SK-N-SH (cell line): ENCODE results near the gene TPBG. TPM values are rescaled to one million over a fixed set of nuclear protein-coding genes. Genes with fewer than 3 reads are reported as not detected.
A peak's percentile ranks its signal among the peaks of the same experiment; 100 is the strongest.

Source experiments
- CTCF ChIA-PET: fragments of 300-600, 350-600 bp; formaldehyde crosslinking; extraction: SDS; loops from one replicate; lab custom pipeline; 2021; lab: Yijun Ruan, JAX
- POLR2A ChIA-PET: fragments of 350-600 bp; sonication (Branson Sonifier 250); formaldehyde crosslinking; extraction: SDS; loops from one replicate; lab custom pipeline; 2020; ENCODE audit warnings: antibody characterized with exemption, inconsistent platforms; lab: Yijun Ruan, JAX
- DNase-seq: peaks from one replicate; pipeline ENCODE4 v3.0.0; 2012
- H2AFZ ChIP-seq: fragments of 200-600 bp; sonication (generic); 2 replicates; pipeline ENCODE4 v1.8.1; 2016; ENCODE audit warnings: antibody characterized with exemption, mild to moderate bottlenecking, low read depth
- H3F3A ChIP-seq: fragments of 200-600 bp; sonication (generic); replicated peaks from 2 replicates; pipeline ENCODE3; 2016; ENCODE audit warnings: antibody characterized with exemption, mild to moderate bottlenecking; ENCODE audit not compliant: insufficient read depth
- H3K27ac ChIP-seq, 2 experiments: fragments of 200-500 bp in 1 of 2; fragments of 200-600 bp in 1 of 2; sonication (Bioruptor generic) in 1 of 2; sonication (generic), shearing (Covaris generic) in 1 of 2; 2 replicates each; pipeline versions ENCODE4 v1.5.1 to v1.6.1; 2014 to 2016; ENCODE audit warnings: low read depth in 2 of 2, inconsistent platforms in 1 of 2, low read length in 1 of 2, mild to moderate bottlenecking in 1 of 2, mixed read lengths in 1 of 2
- H3K27me3 ChIP-seq: fragments of 200-600 bp; sonication (generic), shearing (Covaris generic); 2 replicates; pipeline ENCODE4 v1.6.1; 2016; ENCODE audit warnings: mixed run types; ENCODE audit not compliant: insufficient read depth
- H3K36me3 ChIP-seq, 2 experiments: fragments of 200-500 bp in 1 of 2; fragments of 200-600 bp in 1 of 2; sonication (Bioruptor generic) in 1 of 2; sonication (generic) in 1 of 2; replicated peaks in 1 of 2; 2 replicates each; pipeline versions ENCODE3 to v1.5.1; 2014 to 2016; ENCODE audit warnings: low read length in 1 of 2, mild to moderate bottlenecking in 1 of 2; ENCODE audit not compliant: insufficient read depth in 2 of 2, control insufficient read depth in 1 of 2
- H3K4me1 ChIP-seq, 2 experiments: fragments of 200-500 bp in 1 of 2; fragments of 200-600 bp in 1 of 2; sonication (Bioruptor generic) in 1 of 2; sonication (generic), shearing (Covaris generic) in 1 of 2; 2 replicates each; pipeline versions ENCODE4 v1.5.1 to v1.6.1; 2014 to 2016; ENCODE audit warnings: low read depth in 1 of 2, low read length in 1 of 2, mixed run types in 1 of 2; ENCODE audit not compliant: insufficient read depth in 2 of 2, control insufficient read depth in 1 of 2
- H3K4me2 ChIP-seq: fragments of 200-600 bp; sonication (generic), shearing (Covaris generic); 2 replicates; pipeline ENCODE4 v1.6.1; 2017; ENCODE audit warnings: mixed run types
- H3K4me3 ChIP-seq, 2 experiments: fragments of 200-500 bp in 1 of 2; fragments of 200-600 bp in 1 of 2; sonication (Bioruptor generic) in 1 of 2; sonication (generic), shearing (Covaris generic) in 1 of 2; 2 replicates each; pipeline versions ENCODE4 v1.5.1 to v1.8.1; 2014 to 2016; ENCODE audit warnings: low read depth in 2 of 2, inconsistent platforms in 1 of 2, low read length in 1 of 2, mild to moderate bottlenecking in 1 of 2, mixed read lengths in 1 of 2, moderate library complexity in 1 of 2
- H3K79me2 ChIP-seq: fragments of 200-600 bp; sonication (generic); 2 replicates; pipeline ENCODE4 v1.8.1; 2017; ENCODE audit warnings: mild to moderate bottlenecking; ENCODE audit not compliant: insufficient read depth
- H3K9ac ChIP-seq: fragments of 200-600 bp; sonication (generic); 2 replicates; pipeline ENCODE4 v1.6.1; 2017; ENCODE audit warnings: mixed run types
- H3K9me2 ChIP-seq: fragments of 200-600 bp; sonication (generic); 2 replicates; pipeline ENCODE4 v1.6.1; 2017; ENCODE audit warnings: mixed run types
- H3K9me3 ChIP-seq: fragments of 200-600 bp; sonication (generic); 2 replicates; pipeline ENCODE4 v1.6.1; 2017; ENCODE audit warnings: mixed run types, mild to moderate bottlenecking, moderate library complexity
- H4K20me1 ChIP-seq: fragments of 200-600 bp; sonication (generic); 2 replicates; pipeline ENCODE4 v1.6.1; 2017; ENCODE audit warnings: mild to moderate bottlenecking, mixed run types; ENCODE audit not compliant: insufficient read depth
- CHD2 ChIP-seq: fragments of 150-350 bp; IDR thresholded peaks from 2 replicates; pipeline ENCODE4 v1.6.1; 2018; ENCODE audit warnings: low read length; ENCODE audit not compliant: partially characterized antibody
- EP300 ChIP-seq, 2 experiments: IDR thresholded peaks; 2 replicates each; pipeline versions ENCODE4 v1.4.0 to v1.6.1; 2012; ENCODE audit warnings: borderline replicate concordance in 1 of 2, low read depth in 1 of 2, low read length in 1 of 2
- JUND ChIP-seq: IDR thresholded peaks from 2 replicates; pipeline ENCODE4 v1.4.0; 2012
- RCOR1 ChIP-seq: fragments of 150-350 bp; IDR thresholded peaks from 2 replicates; pipeline ENCODE4 v1.6.1; 2017; ENCODE audit warnings: antibody characterized with exemption, low read length
- RXRA ChIP-seq: IDR thresholded peaks from 2 replicates; pipeline ENCODE4 v1.4.0; 2012; ENCODE audit warnings: low read depth, mild to moderate bottlenecking, borderline replicate concordance
- TAF1 ChIP-seq: IDR thresholded peaks from 2 replicates; pipeline ENCODE4 v1.6.1; 2012; ENCODE audit warnings: low read depth, mild to moderate bottlenecking, low read length, moderate library complexity, borderline replicate concordance
- USF1 ChIP-seq: IDR thresholded peaks from 2 replicates; pipeline ENCODE4 v1.4.0; 2012; ENCODE audit warnings: low read depth, borderline replicate concordance
- WGBS: methylation state at CpG from one replicate; pipeline ENCODE4 v1.1.6; 2017; ENCODE audit warnings: low lambda C conversion rate; 5-methylcytosine and 5-hydroxymethylcytosine counted together
- polyA plus RNA-seq, 3 experiments: library from polyadenylated mRNA; depleted of rRNA; stranded (reverse); fragments of >200 nt; gene quantifications; 2 replicates each; pipeline ENCODE4 v1.2.3, GENCODE V29; 2012

TPBG gene
- polyA plus RNA-seq, 1 of the 3 experiments (the other 2 are of a cell fraction) = 128 TPM

- ChIA-PET POLR2A (no interaction called here), CTCF (no interaction called here)
- TF ChIP-seq RXRA (no peak), EP300 (IDR thresholded peaks at IDR 0.05; ENCODE audit: borderline replicate concordance in 1 of 2, low read depth in 1 of 2, low read length in 1 of 2) (no peak), CHD2 (no peak), USF1 (no peak), RCOR1 (no peak), JUND (no peak), TAF1 (no peak)
- TF ChIP-seq, all 33 proteins: peak for 0
These were observed 52.7 kb downstream of the TPBG start for GRCh38 chr6:82416346-82416745.

More at GRCh38 chr6:82416346-82416745, 52.7 kb downstream of the TPBG start:
- Histone ChIP-seq H3K9ac (no peak overlapping the region), H3K27me3 (no peaks in the 10 kb centered on the region), H3K36me3 (no peaks in the 10 kb centered on the region), H3K9me3 (no peaks in the 10 kb centered on the region), H2AFZ (peak overlapping the region; percentile 5; the same call in 1 of the 2 replicates), H3K4me2 (0 out of 2 replicates have a peak overlapping the region, but pooled peaks have one; percentile 0), H3K27ac (peak overlapping the region in 1 of 2 experiments; percentile 28; a peak in 2 of 4 replicates), H3K4me3 (no peak overlapping the region), H3K79me2 (no peaks in the 10 kb centered on the region), H4K20me1 (no peaks in the 10 kb centered on the region), H3F3A (peaks cover 6% of the 10 kb centered on the region), H3K9me2 (no peaks in the 10 kb centered on the region), H3K4me1 (0 out of 4 replicates have a peak, but pooled peaks cover 0 to 3% of the 10 kb centered on the region in 2 experiments)
- no peak for DNase-seq
- 87% methylated on average over 2 of the region's 2 CpGs for WGBS

Other genes starting within 250 kb of the TPBG start
- 9.5 and 14.5 TPM in 2 replicates for gene IBTK, start 116.1 kb upstream of the TPBG start, polyA plus RNA-seq (2012; rRNA removed)